PC-3 (cell line): ENCODE data around the gene SLC9A9. TPM values are rescaled to one million over a fixed set of nuclear protein-coding genes. Genes with fewer than 3 reads are reported as not detected.

Source experiments
- ATAC-seq: fragments of 200-7000 bp; cut with Tn5 transposase; 2 replicates; pipeline ENCODE4 v1.9.1; 2020; ENCODE audit warnings: mild to moderate bottlenecking, moderate library complexity
- BruUV-seq: library from RNA; stranded (reverse); fragments of 400-500 nt; replicated peaks from 2 replicates; lab custom pipeline; 2021; lab: Mats Ljungman, UMichigan
- CTCF ChIA-PET: fragments of 300-600 bp; sonication (Branson Sonifier 250); formaldehyde crosslinking; loops from one replicate; lab custom pipeline; 2022; ENCODE audit warnings: antibody characterized with exemption; lab: Charles Lee
- POLR2A ChIA-PET: fragments of 300-600 bp; sonication (Branson Sonifier 250); formaldehyde crosslinking; loops from one replicate; lab custom pipeline; 2022; ENCODE audit warnings: antibody characterized with exemption; ENCODE audit not compliant: unreplicated experiment; lab: Charles Lee
- DNase-seq: peaks from one replicate; pipeline ENCODE4 v3.0.0-alpha.2; 2015
- H2AFZ ChIP-seq: fragments of 300-600 bp; sonication (generic); 2 replicates; pipeline ENCODE4 v1.6.0; 2016; ENCODE audit warnings: antibody characterized with exemption, low read length
- H3F3A ChIP-seq: fragments of 300-600 bp; sonication (generic); one replicate; pipeline ENCODE4 v1.6.0; 2017; ENCODE audit warnings: antibody characterized with exemption, low read length, control low read depth, mild to moderate bottlenecking; ENCODE audit not compliant: unreplicated experiment
- H3K27ac ChIP-seq: fragments of 300-600 bp; sonication (generic); 2 replicates; pipeline ENCODE4 v1.5.1; 2016; ENCODE audit warnings: mild to moderate bottlenecking, low read length
- H3K27me3 ChIP-seq: fragments of 300-600 bp; sonication (generic); 2 replicates; pipeline ENCODE4 v1.6.1; 2016; ENCODE audit warnings: low read length, mixed read lengths
- H3K36me3 ChIP-seq: fragments of 300-600 bp; sonication (generic); 2 replicates; pipeline ENCODE4 v1.6.1; 2016; ENCODE audit warnings: low read depth, mixed run types, low read length, mixed read lengths
- H3K4me1 ChIP-seq: fragments of 300-600 bp; sonication (generic); 2 replicates; pipeline ENCODE4 v1.5.1; 2016; ENCODE audit warnings: low read length; ENCODE audit not compliant: insufficient read depth
- H3K4me2 ChIP-seq: fragments of 300-600 bp; sonication (generic); 2 replicates; pipeline ENCODE4 v1.6.0; 2016; ENCODE audit warnings: low read length
- H3K4me3 ChIP-seq: fragments of 300-600 bp; sonication (generic); 2 replicates; pipeline ENCODE4 v1.5.1; 2016; ENCODE audit warnings: mild to moderate bottlenecking, low read length, mixed read lengths
- H3K79me2 ChIP-seq: fragments of 300-600 bp; sonication (generic); 2 replicates; pipeline ENCODE4 v1.6.1; 2017; ENCODE audit warnings: low read length, mixed read lengths
- H3K9ac ChIP-seq: fragments of 300-600 bp; sonication (generic); 2 replicates; pipeline ENCODE4 v1.6.0; 2016; ENCODE audit warnings: mild to moderate bottlenecking, low read length
- H3K9me2 ChIP-seq: fragments of 300-600 bp; sonication (generic); replicated peaks from 2 replicates; pipeline ENCODE4 v1.6.1; 2016; ENCODE audit warnings: mixed run types, low read length, mixed read lengths
- H3K9me3 ChIP-seq: fragments of 300-600 bp; sonication (generic); 2 replicates; pipeline ENCODE4 v1.6.1; 2016; ENCODE audit warnings: low read length, mixed read lengths
- H4K20me1 ChIP-seq: fragments of 300-600 bp; sonication (generic); 2 replicates; pipeline ENCODE4 v1.6.1; 2016; ENCODE audit warnings: low read length, mixed read lengths
- EZH2 ChIP-seq: fragments of 300-600 bp; sonication (generic); IDR thresholded peaks from one replicate; pipeline ENCODE4 v1.6.1; 2017; ENCODE audit warnings: antibody characterized with exemption, mild to moderate bottlenecking, low read length; ENCODE audit not compliant: unreplicated experiment
- EZH2phosphoT487 ChIP-seq: fragments of 300-600 bp; sonication (generic); IDR thresholded peaks from 2 replicates; pipeline ENCODE4 v1.6.1; 2018; ENCODE audit warnings: mild to moderate bottlenecking, antibody characterized with exemption, low read length, borderline replicate concordance
- intact Hi-C: fragments of 100-400 bp; cut with micrococcal nuclease; formaldehyde crosslinking; loops from 2 replicates; pipeline ENCODE4 v1.9.0; 2023
- total RNA-seq: library from RNA; depleted of rRNA; stranded (reverse); fragments of >200 nt; gene quantifications from 2 replicates; pipeline ENCODE4 v1.2.3, GENCODE V29; 2014
- TF ChIP-seq, protein P1 (sequence below): fragments of 300-600 bp; sonication (generic); conservative IDR thresholded peaks from 2 replicates; pipeline ENCODE4 v1.5.1; 2017; ENCODE audit warnings: antibody characterized with exemption, low read depth, mild to moderate bottlenecking, low read length

Gene SLC9A9
- total RNA-seq, 1 experiment from 2014 or later = 0.07 TPM

DNA sequence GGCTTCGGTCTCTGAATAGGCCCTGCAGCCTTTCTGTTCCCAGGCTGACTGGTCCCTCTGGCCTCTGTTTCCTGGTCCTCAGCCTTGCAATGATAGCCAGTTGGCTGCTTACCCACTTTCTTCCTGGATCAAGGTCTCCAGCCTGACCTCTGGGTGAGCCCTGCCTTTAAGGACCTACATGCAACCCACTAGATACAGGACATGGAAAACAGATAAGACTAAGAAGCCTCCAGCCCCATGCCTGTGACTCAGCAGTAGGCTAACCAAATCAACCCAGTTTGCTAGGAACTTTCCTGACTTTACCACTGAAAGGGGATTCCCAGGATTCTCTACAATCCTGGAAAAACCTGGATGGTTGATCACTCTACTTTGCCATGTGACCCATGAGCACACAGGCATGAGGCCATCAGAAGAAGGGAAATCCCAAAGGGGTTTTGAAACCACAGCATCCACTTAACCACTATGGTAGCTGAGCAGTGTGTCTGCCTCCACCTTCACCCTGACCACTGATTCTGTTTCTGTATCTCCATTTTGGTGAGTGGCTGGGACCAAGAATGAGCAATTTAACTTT is 540.6 kb downstream of the SLC9A9 start:
- no peaks in the 10 kb centered on the region for H3K79me2 ChIP-seq
- no peak overlapping the region for H2AFZ ChIP-seq
- peaks cover 48% of the 10 kb centered on the region for H3K4me1 ChIP-seq
- no peaks in the 10 kb centered on the region for H3K27me3 ChIP-seq
- no peak for ATAC-seq
- no peak overlapping the region for H3K9ac ChIP-seq
- peaks cover 4% of the 10 kb centered on the region for H3F3A ChIP-seq
- H3K4me3 ChIP-seq = no peak overlapping the region
- no peak overlapping the region for H3K4me2 ChIP-seq
- H3K9me3 ChIP-seq = no peaks in the 10 kb centered on the region
- H4K20me1 ChIP-seq = no peaks in the 10 kb centered on the region
- ChIA-PET POLR2A (no interaction called here), CTCF (no interaction called here)
- intact Hi-C loops = loop anchor here (2.0 kb wide), 1 partner anchor 23 kb away; no protein-coding TSS in a partner anchor
- TF ChIP-seq EZH2phosphoT487 (no peak), EZH2 (no peak)
- TF ChIP-seq, protein P1, sequence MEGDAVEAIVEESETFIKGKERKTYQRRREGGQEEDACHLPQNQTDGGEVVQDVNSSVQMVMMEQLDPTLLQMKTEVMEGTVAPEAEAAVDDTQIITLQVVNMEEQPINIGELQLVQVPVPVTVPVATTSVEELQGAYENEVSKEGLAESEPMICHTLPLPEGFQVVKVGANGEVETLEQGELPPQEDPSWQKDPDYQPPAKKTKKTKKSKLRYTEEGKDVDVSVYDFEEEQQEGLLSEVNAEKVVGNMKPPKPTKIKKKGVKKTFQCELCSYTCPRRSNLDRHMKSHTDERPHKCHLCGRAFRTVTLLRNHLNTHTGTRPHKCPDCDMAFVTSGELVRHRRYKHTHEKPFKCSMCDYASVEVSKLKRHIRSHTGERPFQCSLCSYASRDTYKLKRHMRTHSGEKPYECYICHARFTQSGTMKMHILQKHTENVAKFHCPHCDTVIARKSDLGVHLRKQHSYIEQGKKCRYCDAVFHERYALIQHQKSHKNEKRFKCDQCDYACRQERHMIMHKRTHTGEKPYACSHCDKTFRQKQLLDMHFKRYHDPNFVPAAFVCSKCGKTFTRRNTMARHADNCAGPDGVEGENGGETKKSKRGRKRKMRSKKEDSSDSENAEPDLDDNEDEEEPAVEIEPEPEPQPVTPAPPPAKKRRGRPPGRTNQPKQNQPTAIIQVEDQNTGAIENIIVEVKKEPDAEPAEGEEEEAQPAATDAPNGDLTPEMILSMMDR = no peak
- no peaks in the 10 kb centered on the region for H3K36me3 ChIP-seq
- BruUV-seq = no TSS peak
- H3K27ac ChIP-seq = peak overlapping the region; percentile 56
- peak; percentile 27 for DNase-seq
- no peaks in the 10 kb centered on the region for H3K9me2 ChIP-seq

DNA sequence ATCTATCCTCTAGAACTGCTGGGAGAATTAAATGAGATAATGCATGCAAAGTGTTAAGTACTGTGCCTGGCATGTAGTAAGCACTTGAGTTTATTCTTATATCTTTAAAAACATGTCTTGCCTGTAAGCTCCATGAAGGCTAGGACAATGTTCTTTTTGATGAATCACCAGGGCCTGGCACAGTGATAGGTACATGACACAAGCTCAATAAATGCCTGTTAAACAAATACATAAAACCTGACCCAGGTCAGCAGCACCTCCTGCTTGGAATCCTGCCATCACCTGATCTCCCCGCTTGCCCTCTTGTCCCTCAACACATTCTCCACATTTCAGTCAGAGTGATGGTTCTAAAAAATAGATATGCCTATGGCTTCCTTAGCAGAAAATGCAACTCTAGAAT is 541.9 kb downstream of the SLC9A9 start:
- no TSS peak for BruUV-seq
- peak overlapping the region; percentile 42 for H3K4me2 ChIP-seq

More for the DNA sequence above, 541.9 kb downstream of the SLC9A9 start:
- H4K20me1 ChIP-seq = no peaks in the 10 kb centered on the region
- TF ChIP-seq EZH2 (no peak), EZH2phosphoT487 (no peak)
- TF ChIP-seq, protein P1 = no peak
- H3K36me3 ChIP-seq = no peaks in the 10 kb centered on the region
- no peaks in the 10 kb centered on the region for H3K9me3 ChIP-seq
- CTCF ChIA-PET = no interaction called here
- H3K4me3 ChIP-seq = no peak overlapping the region
- no peaks in the 10 kb centered on the region for H3K27me3 ChIP-seq
- H3K4me1 ChIP-seq = peaks cover 59% of the 10 kb centered on the region
- POLR2A ChIA-PET = no interaction called here
- DNase-seq = peak; percentile 83
- H3K79me2 ChIP-seq = no peaks in the 10 kb centered on the region
- peak overlapping the region; percentile 73 for H3K27ac ChIP-seq
- H3F3A ChIP-seq = peaks cover 11% of the 10 kb centered on the region
- no peak overlapping the region for H2AFZ ChIP-seq
- peak overlapping the region; percentile 25; the same call in 1 of the 2 replicates for H3K9ac ChIP-seq
- peak; percentile 66 for ATAC-seq
- no peaks in the 10 kb centered on the region for H3K9me2 ChIP-seq
- intact Hi-C loops = loop anchor here (2.0 kb wide), 1 partner anchor 24 kb away; no protein-coding TSS in a partner anchor
